Measurements from ENCODE around the gene TPCN2. TPM values are rescaled to one million over a fixed set of nuclear protein-coding genes. Genes with fewer than 3 reads are reported as not detected.

The TPCN2 gene
- total and polyA plus RNA-seq, 2 of the 8 experiments (the other 6 are each of a cell fraction or from before 2014, with no cell fraction given): 9.7 to 18.6 TPM

DNA sequence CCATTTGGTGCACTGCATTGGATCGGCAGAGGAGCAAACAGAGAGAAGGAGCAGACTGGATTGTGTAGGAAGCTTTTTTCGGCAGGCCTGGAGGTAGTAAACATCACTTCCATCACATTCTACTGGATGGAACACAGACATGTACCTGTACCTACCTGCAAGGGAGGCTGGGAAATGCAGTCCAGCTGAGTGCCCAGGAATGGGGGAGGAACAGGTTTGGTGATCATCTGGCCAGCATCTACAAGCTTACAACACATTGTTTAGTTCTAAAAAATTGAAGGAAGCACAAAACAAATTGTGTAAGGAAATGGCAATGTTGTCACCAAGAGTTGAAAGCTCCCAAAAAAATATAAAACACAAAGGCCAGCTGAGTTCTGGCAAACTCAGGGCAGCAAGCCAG is 126.1 kb downstream of the TPCN2 start:
- H3K9me3 ChIP-seq (ENCODE audit: insufficient read depth in 2 of 2, low read depth in 1 of 2, low read length in 1 of 2): peaks cover 0 to 8% of the 10 kb centered on the region in 2 experiments; a peak in 1 of 4 replicates
- H3K4me2 ChIP-seq (ENCODE audit: insufficient read depth in 1 of 2, low read depth in 2 of 2, low read length in 2 of 2): no peak overlapping the region
- H3K36me3 ChIP-seq (ENCODE audit: control insufficient read depth in 2 of 4, insufficient read depth in 4 of 4, low read length in 3 of 4): no peaks in the 10 kb centered on the region
- H4K8ac ChIP-seq (ENCODE audit: extremely low read depth, insufficient read depth, low read length): no peak overlapping the region
- FAIRE-seq (no peak), DNase-seq (ENCODE audit: low read depth in 1 of 2, low spot score in 2 of 2) (no peak)
- H2BK20ac ChIP-seq (ENCODE audit: low read length): no peak overlapping the region
- H3K4me1 ChIP-seq (replicated peaks in 1 of 4; ENCODE audit: control insufficient read depth in 3 of 4, insufficient read depth in 4 of 4, low read length in 3 of 4): no peaks in the 10 kb centered on the region; a peak in 1 of 7 replicates
- H4K91ac ChIP-seq (replicated peaks; ENCODE audit: insufficient read length, low read length): no peak overlapping the region
- H2BK12ac ChIP-seq (ENCODE audit: low read depth, low read length): no peak overlapping the region
- no peaks in the 10 kb centered on the region for H3K27me3 ChIP-seq (replicated peaks in 1 of 4; ENCODE audit: control insufficient read depth in 3 of 4, extremely low read depth in 1 of 4, insufficient read depth in 3 of 4, low read length in 3 of 4)
- no peak overlapping the region for H3K18ac ChIP-seq (ENCODE audit: extremely low read depth, low read length)
- 84% methylated on average over 2 of the region's 2 CpGs; no CpG with 5 or more reads in 1 of the 2 experiments for WGBS, 2 experiments (ENCODE audit: extremely low coverage in 1 of 2, insufficient coverage in 1 of 2, insufficient read length in 1 of 2, insufficient replicate concordance in 2 of 2, low coverage in 1 of 2, low lambda C conversion rate in 2 of 2, missing lambda C conversion rate in 1 of 2)
- H2BK5ac ChIP-seq (ENCODE audit: low read depth, low read length): no peak overlapping the region
- no peak overlapping the region for H3K4ac ChIP-seq (replicated peaks; ENCODE audit: insufficient read length, low read depth, low read length)
- no peak overlapping the region for H4K5ac ChIP-seq (ENCODE audit: insufficient read length, low read depth, low read length)
- H2AFZ ChIP-seq (ENCODE audit: low read length): no peak overlapping the region
- no peak overlapping the region for H2AK5ac ChIP-seq (ENCODE audit: low read depth, low read length)
- no peak overlapping the region for H3K4me3 ChIP-seq (ENCODE audit: extremely low read depth in 1 of 4, insufficient read depth in 2 of 4, low read depth in 3 of 4, low read length in 4 of 4)
- no peak overlapping the region for H2BK15ac ChIP-seq (ENCODE audit: low read length)
- no peaks in the 10 kb centered on the region for H4K20me1 ChIP-seq (replicated peaks in 1 of 2; ENCODE audit: control insufficient read depth in 1 of 2, insufficient read depth in 2 of 2, low read length in 2 of 2)
- H3K56ac ChIP-seq (replicated peaks; ENCODE audit: insufficient read length, low read depth, low read length): no peak overlapping the region
- CTCF ChIA-PET (ENCODE audit: partially characterized antibody): no interaction called here
- no peaks in the 10 kb centered on the region for H3K79me2 ChIP-seq (ENCODE audit: control insufficient read depth in 1 of 2, insufficient read depth in 2 of 2, low read length in 2 of 2)
- H3K23me2 ChIP-seq (ENCODE audit: low read depth, low read length): no peaks in the 10 kb centered on the region
- no peak for TF ChIP-seq KDM5A (IDR thresholded peaks at IDR 0.05; ENCODE audit: low read length)
- no peak for TF ChIP-seq CHD2 (IDR thresholded peaks at IDR 0.05; ENCODE audit: low read length)
- TF ChIP-seq CHD1 (IDR thresholded peaks at IDR 0.05; ENCODE audit: low read depth, low read length): no peak
- no peak for TF ChIP-seq TBP (IDR thresholded peaks at IDR 0.05; ENCODE audit: low read depth, low read length)
- TF ChIP-seq BCL11A (IDR thresholded peaks at IDR 0.05; ENCODE audit: low read depth in 2 of 2, low read length in 2 of 2): no peak
- TF ChIP-seq CTBP2 (IDR thresholded peaks at IDR 0.05; ENCODE audit: borderline replicate concordance, insufficient read depth, insufficient read length, low read length): no peak
- TF ChIP-seq, protein P1, sequence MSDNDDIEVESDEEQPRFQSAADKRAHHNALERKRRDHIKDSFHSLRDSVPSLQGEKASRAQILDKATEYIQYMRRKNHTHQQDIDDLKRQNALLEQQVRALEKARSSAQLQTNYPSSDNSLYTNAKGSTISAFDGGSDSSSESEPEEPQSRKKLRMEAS (IDR thresholded peaks at IDR 0.05): no peak
- TF ChIP-seq CTCF (IDR thresholded peaks at IDR 0.05; ENCODE audit: control extremely low read depth in 1 of 3, insufficient read depth in 1 of 3, low read depth in 1 of 3, low read length in 3 of 3): no peak
- no peak for TF ChIP-seq RAD21 (IDR thresholded peaks at IDR 0.05 in 1 of 2, conservative IDR thresholded peaks at IDR 0.05 in 1 of 2; ENCODE audit: low read depth in 2 of 2, low read length in 2 of 2)
- no peak for TF ChIP-seq KDM4A (IDR thresholded peaks at IDR 0.05; ENCODE audit: low read depth, low read length, severe bottlenecking)
- POLR2A ChIA-PET (ENCODE audit: partially characterized antibody): no interaction called here
- H3K27ac ChIP-seq (ENCODE audit: low read depth, low read length): no peak overlapping the region
- no peak overlapping the region for H3K9ac ChIP-seq (replicated peaks in 1 of 4; ENCODE audit: extremely low read depth in 1 of 4, low read depth in 3 of 4, low read length in 3 of 4)
- no peaks in the 10 kb centered on the region for H3K79me1 ChIP-seq (ENCODE audit: low read depth, low read length)
- H2BK120ac ChIP-seq (replicated peaks; ENCODE audit: low read depth, low read length): no peak overlapping the region
- H3K23ac ChIP-seq (ENCODE audit: insufficient read length): no peak overlapping the region
- H3K14ac ChIP-seq (ENCODE audit: insufficient read length): no peak overlapping the region
